GM12872 (cell line): Measurements from ENCODE around the gene PLCXD1.

Experiments
- CTCF ChIP-seq: IDR thresholded peaks from 3 replicates; pipeline ENCODE4 v1.5.1; 2011; ENCODE audit warnings: low read depth, mild to moderate bottlenecking, low read length, moderate library complexity; ENCODE audit not compliant: insufficient read depth

PLCXD1 gene

GRCh38 chrX:264634-265455 lies 16.3 kb upstream of the PLCXD1 start:
- TF ChIP-seq CTCF: no peak

- no peak for TF ChIP-seq CTCF
Observed at GRCh38 chrX:265502-265901, 15.7 kb upstream of the PLCXD1 start.

GRCh38 chrX:267771-268261 lies 13.4 kb upstream of the PLCXD1 start:
- TF ChIP-seq CTCF: no peak

- no peak for TF ChIP-seq CTCF
Observed at GRCh38 chrX:270848-271367, 10.3 kb upstream of the PLCXD1 start.

GRCh38 chrX:274904-275475 lies 6.2 kb upstream of the PLCXD1 start:
- no peak for TF ChIP-seq CTCF

- TF ChIP-seq CTCF: no peak
Observed at GRCh38 chrX:275476-275966, 5.7 kb upstream of the PLCXD1 start.

- no peak for TF ChIP-seq CTCF
Observed at GRCh38 chrX:275967-276580, 5.1 kb upstream of the PLCXD1 start.
